Nephron progenitor cell (in vitro differentiated cells): Measurements from ENCODE around the gene ACAP3.

Source experiments
- DNase-seq: peaks from one replicate; pipeline ENCODE4 v3.0.0; 2021
- H3K27ac Mint-ChIP-seq: 2 replicates; pipeline ENCODE4 v1.8.0; 2021; ENCODE audit warnings: mild to moderate bottlenecking, moderate library complexity, mixed read lengths
- H3K27me3 Mint-ChIP-seq: 2 replicates; pipeline ENCODE4 v1.8.0; 2021; ENCODE audit warnings: mild to moderate bottlenecking, low read depth, mixed read lengths; ENCODE audit not compliant: poor library complexity
- H3K36me3 Mint-ChIP-seq: 2 replicates; pipeline ENCODE4 v1.8.0; 2021; ENCODE audit warnings: low read depth, mixed read lengths
- H3K4me1 Mint-ChIP-seq: 2 replicates; pipeline ENCODE4 v1.8.0; 2021; ENCODE audit warnings: mixed read lengths
- H3K4me3 Mint-ChIP-seq: 2 replicates; pipeline ENCODE4 v1.8.0; 2021; ENCODE audit warnings: mild to moderate bottlenecking, moderate library complexity, mixed read lengths
- H3K9me3 Mint-ChIP-seq: 2 replicates; pipeline ENCODE4 v1.8.0; 2021; ENCODE audit warnings: mild to moderate bottlenecking, moderate library complexity, mixed read lengths
- TF ChIP-seq, protein P1 (sequence below): fragments of 200-600 bp; sonication (generic); IDR thresholded peaks from 2 replicates; pipeline ENCODE4 v1.5.0; 2021; ENCODE audit warnings: antibody characterized with exemption

The ACAP3 gene

GRCh38 chr1:1353389-1354151 lies 45.8 kb upstream of the ACAP3 start:
- peak overlapping the region; percentile 18 for H3K4me3 Mint-ChIP-seq
- no peak overlapping the region for H3K27ac Mint-ChIP-seq
- no peaks in the 10 kb centered on the region for H3K9me3 Mint-ChIP-seq
- H3K27me3 Mint-ChIP-seq = peaks cover 3% of the 10 kb centered on the region
- peak; percentile 31 for DNase-seq
- TF ChIP-seq, protein P1, sequence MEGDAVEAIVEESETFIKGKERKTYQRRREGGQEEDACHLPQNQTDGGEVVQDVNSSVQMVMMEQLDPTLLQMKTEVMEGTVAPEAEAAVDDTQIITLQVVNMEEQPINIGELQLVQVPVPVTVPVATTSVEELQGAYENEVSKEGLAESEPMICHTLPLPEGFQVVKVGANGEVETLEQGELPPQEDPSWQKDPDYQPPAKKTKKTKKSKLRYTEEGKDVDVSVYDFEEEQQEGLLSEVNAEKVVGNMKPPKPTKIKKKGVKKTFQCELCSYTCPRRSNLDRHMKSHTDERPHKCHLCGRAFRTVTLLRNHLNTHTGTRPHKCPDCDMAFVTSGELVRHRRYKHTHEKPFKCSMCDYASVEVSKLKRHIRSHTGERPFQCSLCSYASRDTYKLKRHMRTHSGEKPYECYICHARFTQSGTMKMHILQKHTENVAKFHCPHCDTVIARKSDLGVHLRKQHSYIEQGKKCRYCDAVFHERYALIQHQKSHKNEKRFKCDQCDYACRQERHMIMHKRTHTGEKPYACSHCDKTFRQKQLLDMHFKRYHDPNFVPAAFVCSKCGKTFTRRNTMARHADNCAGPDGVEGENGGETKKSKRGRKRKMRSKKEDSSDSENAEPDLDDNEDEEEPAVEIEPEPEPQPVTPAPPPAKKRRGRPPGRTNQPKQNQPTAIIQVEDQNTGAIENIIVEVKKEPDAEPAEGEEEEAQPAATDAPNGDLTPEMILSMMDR = no peak
- H3K36me3 Mint-ChIP-seq = no peaks in the 10 kb centered on the region
- peaks cover 43% of the 10 kb centered on the region for H3K4me1 Mint-ChIP-seq

DNA sequence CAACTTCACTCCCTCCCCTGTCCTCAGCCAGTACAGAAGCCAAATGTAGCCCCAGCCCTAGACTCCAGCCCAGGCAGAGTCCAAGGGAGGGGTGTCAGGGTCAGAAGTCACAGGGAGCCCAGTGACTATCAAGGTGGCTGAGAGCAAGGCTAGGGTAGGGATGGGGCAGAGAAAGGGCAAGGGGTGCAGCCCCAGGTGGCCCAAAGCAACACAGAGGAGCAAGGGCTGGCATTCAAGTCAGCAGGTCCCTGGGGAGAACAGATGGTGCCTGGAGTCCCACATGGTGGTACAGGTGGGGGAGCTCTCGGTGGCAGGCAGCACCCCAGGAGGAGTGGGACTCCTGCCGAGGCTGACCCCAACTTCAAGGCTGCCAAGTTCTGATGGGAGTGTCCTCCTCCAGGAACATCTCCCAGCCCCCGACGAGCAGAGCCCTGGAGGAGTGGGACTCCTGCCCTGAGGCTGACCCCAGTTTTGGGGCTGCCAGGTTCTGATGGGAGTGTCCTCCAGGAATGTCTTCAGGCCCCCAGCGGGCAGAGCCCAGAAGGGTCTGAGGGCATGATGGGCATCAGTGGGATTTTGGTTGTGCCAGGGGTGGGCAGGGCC lies 45.2 kb upstream of the ACAP3 start:
- Mint-ChIP-seq H3K36me3 (no peaks in the 10 kb centered on the region), H3K4me1 (peaks cover 40% of the 10 kb centered on the region), H3K4me3 (peak overlapping the region; percentile 73), H3K27me3 (peaks cover 3% of the 10 kb centered on the region), H3K27ac (no peak overlapping the region), H3K9me3 (no peaks in the 10 kb centered on the region)
- no peak for DNase-seq
- TF ChIP-seq, protein P1 = no peak

- H3K36me3 Mint-ChIP-seq = no peaks in the 10 kb centered on the region
- DNase-seq = peak; percentile 61
- peaks cover 42% of the 10 kb centered on the region for H3K4me1 Mint-ChIP-seq
- TF ChIP-seq, protein P1 = no peak
- peak overlapping the region; percentile 80 for H3K27ac Mint-ChIP-seq
- H3K4me3 Mint-ChIP-seq = peak overlapping the region; percentile 73
- no peaks in the 10 kb centered on the region for H3K9me3 Mint-ChIP-seq
- H3K27me3 Mint-ChIP-seq = peaks cover 3% of the 10 kb centered on the region
These were observed 44.0 kb upstream of the ACAP3 start for GRCh38 chr1:1351511-1352427.

DNA sequence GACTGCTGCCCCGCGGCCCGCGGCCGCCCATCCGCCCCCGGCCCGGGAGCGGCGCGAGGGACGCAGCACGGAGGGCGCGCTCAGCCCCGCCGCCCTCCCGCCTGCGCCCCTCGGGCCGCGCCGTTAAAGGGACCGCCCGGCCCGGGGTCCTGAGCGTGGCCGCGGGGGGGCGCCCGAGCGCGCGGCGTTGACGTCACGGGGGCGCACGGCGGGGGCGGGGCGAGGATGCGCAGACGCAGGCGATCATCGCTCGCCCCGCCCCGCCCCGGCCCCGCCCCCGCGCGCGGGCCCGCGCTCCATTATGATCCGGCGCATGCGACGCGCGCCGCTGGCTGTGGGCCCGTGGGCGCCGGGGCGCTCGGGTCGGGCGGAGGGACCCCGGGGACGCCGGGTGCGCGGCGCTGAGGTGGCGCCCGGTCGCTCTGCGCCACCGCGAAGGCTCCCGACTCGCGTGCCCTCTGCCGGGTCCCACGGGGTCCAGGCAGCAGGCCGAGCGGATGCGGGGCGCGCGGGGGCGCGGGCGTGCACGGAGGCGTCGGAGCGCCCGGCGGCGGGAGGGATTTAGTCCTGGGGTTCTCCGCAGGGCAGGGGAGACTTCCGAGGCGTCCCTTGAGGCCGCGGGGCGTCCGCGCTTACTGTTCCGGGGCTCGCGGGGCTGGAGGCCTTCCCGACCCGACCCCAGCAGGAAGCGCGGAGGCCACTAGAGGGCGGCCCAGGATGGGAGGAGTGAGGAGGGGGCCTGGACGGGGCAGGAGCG lies 41.7 kb upstream of the ACAP3 start, which contains the start of gene DVL1:
TSS of gene DVL1 (minus strand) at position 163 of the 757 bp plus-strand sequence. CDS start 353 bp downstream, outside the sequence.
- TF ChIP-seq, protein P1 = peak; percentile 22
- no peaks in the 10 kb centered on the region for H3K9me3 Mint-ChIP-seq
- H3K4me3 Mint-ChIP-seq = peak within 1 kb of the TSS; percentile 82
- peak; percentile 81 for DNase-seq
- H3K4me1 Mint-ChIP-seq = peaks cover 45% of the 10 kb centered on the region
- peaks cover 3% of the 10 kb centered on the region for H3K27me3 Mint-ChIP-seq
- no peak within 1 kb of the TSS for H3K27ac Mint-ChIP-seq
- H3K36me3 Mint-ChIP-seq = no peaks in the 10 kb centered on the region

DNA sequence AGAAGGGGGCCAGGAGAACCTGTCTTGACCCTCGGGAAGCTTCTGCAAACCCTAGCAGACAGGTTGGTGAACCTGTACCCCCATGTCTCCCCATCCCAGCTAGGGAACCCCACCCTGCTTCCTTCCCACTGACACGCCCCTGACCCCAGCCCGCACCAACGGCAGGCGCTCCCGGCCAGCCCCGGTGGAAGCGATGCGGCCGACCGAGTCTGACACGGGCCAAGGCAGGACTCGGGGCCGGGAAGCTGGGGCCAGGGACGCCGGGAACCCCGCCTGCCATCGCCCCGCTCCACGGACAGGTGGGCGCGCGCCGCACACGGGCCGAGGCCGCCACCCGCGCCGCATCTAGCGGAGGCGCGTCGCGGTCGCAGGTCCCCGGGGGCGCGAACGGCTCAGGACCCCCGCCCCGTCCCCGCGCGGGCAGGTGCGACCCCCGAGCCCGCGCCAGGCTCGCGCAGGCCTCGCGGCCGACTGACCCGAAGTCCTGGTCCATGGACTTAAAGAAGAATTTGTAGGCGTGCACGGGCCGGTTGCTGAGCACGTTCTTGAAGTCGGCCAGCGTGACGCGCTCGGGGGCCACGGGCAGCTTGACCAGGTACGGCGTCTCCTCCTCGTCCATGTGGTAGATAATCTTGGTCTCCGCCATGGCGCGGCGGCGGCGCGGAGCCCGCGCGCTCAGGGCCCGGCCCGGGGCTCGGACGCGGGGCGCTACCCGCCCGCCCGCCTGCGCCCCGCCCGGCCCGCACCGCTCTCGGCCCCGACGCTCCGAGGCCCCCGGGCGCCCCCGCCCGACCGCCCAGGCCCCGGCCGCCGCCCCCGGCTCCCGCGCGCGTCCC lies 40.9 kb upstream of the ACAP3 start:
- H3K27ac Mint-ChIP-seq = no peak overlapping the region
- DNase-seq = peak; percentile 50
- H3K4me3 Mint-ChIP-seq = peak overlapping the region; percentile 82
- no peaks in the 10 kb centered on the region for H3K36me3 Mint-ChIP-seq
- H3K4me1 Mint-ChIP-seq = peaks cover 37% of the 10 kb centered on the region
- TF ChIP-seq, protein P1 = no peak
- no peaks in the 10 kb centered on the region for H3K9me3 Mint-ChIP-seq
- peaks cover 3% of the 10 kb centered on the region for H3K27me3 Mint-ChIP-seq
